Right lobe of liver (tissue), 4 donors: ENCODE results near the gene FLII.

Source experiments
- POLR2A ChIP-seq: fragments of 450-650 bp; IDR thresholded peaks from one replicate; pipeline ENCODE4 v1.6.1; 2017; ENCODE audit warnings: antibody characterized with exemption, mild to moderate bottlenecking
- TF ChIP-seq, protein P1 (sequence below), 4 donors: fragments of 200-600 bp in 3 of 4; fragments of 450-650 bp in 1 of 4; IDR thresholded peaks; one replicate each; pipeline versions ENCODE4 v1.5.1 to v1.8.0; 2016 to 2022; ENCODE audit warnings: antibody characterized with exemption in 4 of 4, mild to moderate bottlenecking in 2 of 4
- donor health status: DM: no; HTN: no; CAD: no.
- donor health status: DM: no; HTN: no; CAD: no.
- donor health status: DM: no; HTN: yes; CAD: no.

DNA sequence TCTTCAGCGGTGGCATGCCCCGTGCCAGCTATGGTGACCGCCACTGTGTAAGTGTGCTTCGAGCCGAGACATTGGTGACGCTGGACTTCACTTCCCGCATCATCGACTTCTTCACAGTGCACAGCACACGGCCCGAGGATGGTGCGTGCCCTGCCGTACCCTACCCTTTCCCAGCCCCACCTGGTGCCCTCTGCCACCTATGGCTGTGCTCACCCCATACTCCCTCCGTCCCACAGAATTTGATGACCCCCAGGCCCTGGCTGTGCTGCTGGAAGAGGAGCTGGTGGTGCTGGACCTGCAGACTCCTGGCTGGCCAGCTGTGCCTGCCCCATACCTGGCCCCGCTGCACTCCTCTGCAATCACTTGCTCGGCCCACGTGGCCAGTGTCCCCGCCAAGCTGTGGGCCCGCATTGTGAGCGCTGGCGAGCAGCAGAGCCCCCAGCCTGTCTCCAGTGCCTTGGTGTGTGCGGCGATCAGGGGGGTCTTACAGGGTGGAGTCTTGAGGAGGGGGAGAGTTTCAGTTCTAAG is 23.6 kb downstream of the FLII start:
- TF ChIP-seq, protein P1, sequence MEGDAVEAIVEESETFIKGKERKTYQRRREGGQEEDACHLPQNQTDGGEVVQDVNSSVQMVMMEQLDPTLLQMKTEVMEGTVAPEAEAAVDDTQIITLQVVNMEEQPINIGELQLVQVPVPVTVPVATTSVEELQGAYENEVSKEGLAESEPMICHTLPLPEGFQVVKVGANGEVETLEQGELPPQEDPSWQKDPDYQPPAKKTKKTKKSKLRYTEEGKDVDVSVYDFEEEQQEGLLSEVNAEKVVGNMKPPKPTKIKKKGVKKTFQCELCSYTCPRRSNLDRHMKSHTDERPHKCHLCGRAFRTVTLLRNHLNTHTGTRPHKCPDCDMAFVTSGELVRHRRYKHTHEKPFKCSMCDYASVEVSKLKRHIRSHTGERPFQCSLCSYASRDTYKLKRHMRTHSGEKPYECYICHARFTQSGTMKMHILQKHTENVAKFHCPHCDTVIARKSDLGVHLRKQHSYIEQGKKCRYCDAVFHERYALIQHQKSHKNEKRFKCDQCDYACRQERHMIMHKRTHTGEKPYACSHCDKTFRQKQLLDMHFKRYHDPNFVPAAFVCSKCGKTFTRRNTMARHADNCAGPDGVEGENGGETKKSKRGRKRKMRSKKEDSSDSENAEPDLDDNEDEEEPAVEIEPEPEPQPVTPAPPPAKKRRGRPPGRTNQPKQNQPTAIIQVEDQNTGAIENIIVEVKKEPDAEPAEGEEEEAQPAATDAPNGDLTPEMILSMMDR (IDR thresholded peaks at IDR 0.05), result no peak
- no peak for TF ChIP-seq POLR2A
